GM23338 (cell line): ENCODE measurements around the gene MYRFL. TPM values are rescaled to one million over a fixed set of nuclear protein-coding genes. Genes with fewer than 3 reads are reported as not detected.
"Not testable (repeated sequence)": the region's sequence is repeated elsewhere in the genome, so short reads cannot be mapped to it uniquely, and the experiment has no call there.

Source experiments
- ATAC-seq: fragments of 200-7000 bp; cut with Tn5 transposase; 3 replicates; pipeline ENCODE4 v1.9.1; 2020
- DNase-seq: peaks from one replicate; pipeline ENCODE4 v3.0.0-alpha.2; 2015; ENCODE audit warnings: low spot score
- H2AFZ ChIP-seq: fragments of 200-600 bp; sonication (generic); 2 replicates; pipeline ENCODE4 v1.8.0; 2016; ENCODE audit warnings: antibody characterized with exemption, mild to moderate bottlenecking, moderate library complexity
- H3F3A ChIP-seq: fragments of 200-600 bp; sonication (generic); replicated peaks from 2 replicates; pipeline ENCODE4 v1.8.0; 2017; ENCODE audit warnings: antibody characterized with exemption, mixed run types, low read depth
- H3K27ac ChIP-seq: fragments of 200-600 bp; sonication (generic); 2 replicates; pipeline ENCODE4 v1.6.1; 2016; ENCODE audit warnings: low read depth
- H3K27me3 ChIP-seq: fragments of 200-600 bp; sonication (generic); 2 replicates; pipeline ENCODE4 v1.8.0; 2016; ENCODE audit warnings: mild to moderate bottlenecking, mixed run types, moderate library complexity; ENCODE audit not compliant: insufficient read depth
- H3K36me3 ChIP-seq: fragments of 200-600 bp; sonication (generic); 2 replicates; pipeline ENCODE4 v1.8.0; 2016; ENCODE audit warnings: mild to moderate bottlenecking; ENCODE audit not compliant: insufficient read depth
- H3K4me1 ChIP-seq: fragments of 200-600 bp; sonication (generic); 2 replicates; pipeline ENCODE4 v1.8.0; 2016; ENCODE audit warnings: mild to moderate bottlenecking, moderate library complexity; ENCODE audit not compliant: insufficient read depth
- H3K4me2 ChIP-seq: fragments of 200-600 bp; sonication (generic); 2 replicates; pipeline ENCODE4 v1.7.1; 2017; ENCODE audit warnings: mixed run types
- H3K4me3 ChIP-seq: fragments of 200-600 bp; sonication (generic); 2 replicates; pipeline ENCODE4 v1.6.1; 2016; ENCODE audit warnings: mixed run types
- H3K79me2 ChIP-seq: fragments of 200-600 bp; sonication (generic); replicated peaks from 2 replicates; pipeline ENCODE4 v1.8.0; 2017; ENCODE audit warnings: mild to moderate bottlenecking; ENCODE audit not compliant: insufficient read depth
- H3K9me2 ChIP-seq: fragments of 200-600 bp; sonication (generic); 2 replicates; pipeline ENCODE4 v1.8.0; 2017; ENCODE audit not compliant: insufficient read depth
- H4K20me1 ChIP-seq: fragments of 200-600 bp; sonication (generic); replicated peaks from 2 replicates; pipeline ENCODE4 v1.8.0; 2017; ENCODE audit warnings: mild to moderate bottlenecking; ENCODE audit not compliant: insufficient read depth
- H3K27ac Mint-ChIP-seq: 2 replicates; pipeline ENCODE4 v1.8.0; 2020; ENCODE audit warnings: inconsistent platforms, mild to moderate bottlenecking, moderate library complexity, mixed read lengths
- H3K27me3 Mint-ChIP-seq: 3 replicates; pipeline ENCODE4 v1.8.0; 2022; ENCODE audit warnings: low read depth, mild to moderate bottlenecking, moderate library complexity, mixed read lengths, inconsistent platforms; ENCODE audit not compliant: insufficient read depth, poor library complexity
- H3K36me3 Mint-ChIP-seq: 3 replicates; pipeline ENCODE4 v1.8.0; 2021; ENCODE audit warnings: low read depth, mild to moderate bottlenecking, inconsistent platforms, moderate library complexity, mixed read lengths
- H3K4me1 Mint-ChIP-seq: 3 replicates; pipeline ENCODE4 v1.8.0; 2020; ENCODE audit warnings: mild to moderate bottlenecking, inconsistent platforms, mixed read lengths
- H3K4me3 Mint-ChIP-seq: 3 replicates; pipeline ENCODE4 v1.8.0; 2021; ENCODE audit warnings: moderate library complexity, mild to moderate bottlenecking, inconsistent platforms, mixed read lengths
- H3K9me3 Mint-ChIP-seq: 3 replicates; pipeline ENCODE4 v1.8.0; 2020; ENCODE audit warnings: moderate library complexity, mild to moderate bottlenecking, inconsistent platforms, mixed read lengths
- CREB1 ChIP-seq: fragments of 250-450 bp; sonication (Bioruptor Pico); IDR thresholded peaks from 2 replicates; pipeline ENCODE4 v1.5.0; 2020; ENCODE audit warnings: low read depth, mild to moderate bottlenecking, moderate library complexity
- CTCF ChIP-seq, 2 experiments: fragments of 200-600 bp in 1 of 2; sonication (generic) in 1 of 2; conservative IDR thresholded peaks; 2 replicates each; pipeline versions ENCODE4 v1.5.1 to v1.6.1; 2016 to 2017; ENCODE audit warnings: antibody characterized with exemption in 2 of 2, low read depth in 2 of 2, mild to moderate bottlenecking in 2 of 2, moderate library complexity in 1 of 2
- EZH2 ChIP-seq: fragments of 200-600 bp; sonication (generic); IDR thresholded peaks from one replicate; pipeline ENCODE4 v1.8.0; 2017; ENCODE audit warnings: antibody characterized with exemption, mild to moderate bottlenecking, low read depth; ENCODE audit not compliant: unreplicated experiment
- JUNB ChIP-seq: IDR thresholded peaks from one replicate; pipeline ENCODE4 v1.6.1; 2016; ENCODE audit warnings: antibody characterized with exemption; ENCODE audit not compliant: unreplicated experiment
- polyA plus RNA-seq: library from polyadenylated mRNA; unstranded; fragments of >200 nt; fragmentation: Nextera tagmentation; extraction: Ambion mirVana; gene quantifications from 2 replicates; pipeline ENCODE4 v1.2.1, GENCODE V29; 2016
- total RNA-seq: library from RNA; depleted of rRNA; stranded (reverse); fragments of >200 nt; shearing (Covaris generic); gene quantifications from 2 replicates; pipeline ENCODE4 v1.2.3, GENCODE V29; 2014
- TF ChIP-seq, protein P1 (sequence below): fragments of 250-450 bp; sonication (Bioruptor Pico); IDR thresholded peaks from 2 replicates; pipeline ENCODE4 v1.5.0; 2020; ENCODE audit warnings: mild to moderate bottlenecking, moderate library complexity
- TF ChIP-seq, protein P2 (sequence below): IDR thresholded peaks from one replicate; pipeline ENCODE4 v1.6.1; 2018; ENCODE audit warnings: antibody characterized with exemption; ENCODE audit not compliant: unreplicated experiment
- TF ChIP-seq, protein P3 (sequence below): IDR thresholded peaks from 2 replicates; pipeline ENCODE4 v1.6.1; 2016; ENCODE audit warnings: antibody characterized with exemption

Gene MYRFL
- total and polyA plus RNA-seq, 2 experiments from 2014 or later, result 2.3 to 2.8 TPM

- TF ChIP-seq, protein P1, sequence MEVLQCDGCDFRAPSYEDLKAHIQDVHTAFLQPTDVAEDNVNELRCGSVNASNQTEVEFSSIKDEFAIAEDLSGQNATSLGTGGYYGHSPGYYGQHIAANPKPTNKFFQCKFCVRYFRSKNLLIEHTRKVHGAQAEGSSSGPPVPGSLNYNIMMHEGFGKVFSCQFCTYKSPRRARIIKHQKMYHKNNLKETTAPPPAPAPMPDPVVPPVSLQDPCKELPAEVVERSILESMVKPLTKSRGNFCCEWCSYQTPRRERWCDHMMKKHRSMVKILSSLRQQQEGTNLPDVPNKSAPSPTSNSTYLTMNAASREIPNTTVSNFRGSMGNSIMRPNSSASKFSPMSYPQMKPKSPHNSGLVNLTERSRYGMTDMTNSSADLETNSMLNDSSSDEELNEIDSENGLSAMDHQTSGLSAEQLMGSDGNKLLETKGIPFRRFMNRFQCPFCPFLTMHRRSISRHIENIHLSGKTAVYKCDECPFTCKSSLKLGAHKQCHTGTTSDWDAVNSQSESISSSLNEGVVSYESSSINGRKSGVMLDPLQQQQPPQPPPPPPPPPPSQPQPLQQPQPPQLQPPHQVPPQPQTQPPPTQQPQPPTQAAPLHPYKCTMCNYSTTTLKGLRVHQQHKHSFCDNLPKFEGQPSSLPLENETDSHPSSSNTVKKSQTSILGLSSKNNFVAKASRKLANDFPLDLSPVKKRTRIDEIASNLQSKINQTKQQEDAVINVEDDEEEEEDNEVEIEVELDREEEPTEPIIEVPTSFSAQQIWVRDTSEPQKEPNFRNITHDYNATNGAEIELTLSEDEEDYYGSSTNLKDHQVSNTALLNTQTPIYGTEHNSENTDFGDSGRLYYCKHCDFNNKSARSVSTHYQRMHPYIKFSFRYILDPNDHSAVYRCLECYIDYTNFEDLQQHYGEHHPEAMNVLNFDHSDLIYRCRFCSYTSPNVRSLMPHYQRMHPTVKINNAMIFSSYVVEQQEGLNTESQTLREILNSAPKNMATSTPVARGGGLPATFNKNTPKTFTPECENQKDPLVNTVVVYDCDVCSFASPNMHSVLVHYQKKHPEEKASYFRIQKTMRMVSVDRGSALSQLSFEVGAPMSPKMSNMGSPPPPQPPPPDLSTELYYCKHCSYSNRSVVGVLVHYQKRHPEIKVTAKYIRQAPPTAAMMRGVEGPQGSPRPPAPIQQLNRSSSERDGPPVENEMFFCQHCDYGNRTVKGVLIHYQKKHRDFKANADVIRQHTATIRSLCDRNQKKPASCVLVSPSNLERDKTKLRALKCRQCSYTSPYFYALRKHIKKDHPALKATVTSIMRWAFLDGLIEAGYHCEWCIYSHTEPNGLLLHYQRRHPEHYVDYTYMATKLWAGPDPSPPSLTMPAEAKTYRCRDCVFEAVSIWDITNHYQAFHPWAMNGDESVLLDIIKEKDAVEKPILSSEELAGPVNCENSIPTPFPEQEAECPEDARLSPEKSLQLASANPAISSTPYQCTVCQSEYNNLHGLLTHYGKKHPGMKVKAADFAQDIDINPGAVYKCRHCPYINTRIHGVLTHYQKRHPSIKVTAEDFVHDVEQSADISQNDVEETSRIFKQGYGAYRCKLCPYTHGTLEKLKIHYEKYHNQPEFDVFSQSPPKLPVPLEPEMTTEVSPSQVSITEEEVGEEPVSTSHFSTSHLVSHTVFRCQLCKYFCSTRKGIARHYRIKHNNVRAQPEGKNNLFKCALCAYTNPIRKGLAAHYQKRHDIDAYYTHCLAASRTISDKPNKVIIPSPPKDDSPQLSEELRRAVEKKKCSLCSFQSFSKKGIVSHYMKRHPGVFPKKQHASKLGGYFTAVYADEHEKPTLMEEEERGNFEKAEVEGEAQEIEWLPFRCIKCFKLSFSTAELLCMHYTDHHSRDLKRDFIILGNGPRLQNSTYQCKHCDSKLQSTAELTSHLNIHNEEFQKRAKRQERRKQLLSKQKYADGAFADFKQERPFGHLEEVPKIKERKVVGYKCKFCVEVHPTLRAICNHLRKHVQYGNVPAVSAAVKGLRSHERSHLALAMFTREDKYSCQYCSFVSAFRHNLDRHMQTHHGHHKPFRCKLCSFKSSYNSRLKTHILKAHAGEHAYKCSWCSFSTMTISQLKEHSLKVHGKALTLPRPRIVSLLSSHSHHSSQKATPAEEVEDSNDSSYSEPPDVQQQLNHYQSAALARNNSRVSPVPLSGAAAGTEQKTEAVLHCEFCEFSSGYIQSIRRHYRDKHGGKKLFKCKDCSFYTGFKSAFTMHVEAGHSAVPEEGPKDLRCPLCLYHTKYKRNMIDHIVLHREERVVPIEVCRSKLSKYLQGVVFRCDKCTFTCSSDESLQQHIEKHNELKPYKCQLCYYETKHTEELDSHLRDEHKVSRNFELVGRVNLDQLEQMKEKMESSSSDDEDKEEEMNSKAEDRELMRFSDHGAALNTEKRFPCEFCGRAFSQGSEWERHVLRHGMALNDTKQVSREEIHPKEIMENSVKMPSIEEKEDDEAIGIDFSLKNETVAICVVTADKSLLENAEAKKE (CRISPR knock-in tag), result no peak
Observed at GRCh38 chr12:69993433-69993832, 168.4 kb downstream of the MYRFL start (continued).

DNA sequence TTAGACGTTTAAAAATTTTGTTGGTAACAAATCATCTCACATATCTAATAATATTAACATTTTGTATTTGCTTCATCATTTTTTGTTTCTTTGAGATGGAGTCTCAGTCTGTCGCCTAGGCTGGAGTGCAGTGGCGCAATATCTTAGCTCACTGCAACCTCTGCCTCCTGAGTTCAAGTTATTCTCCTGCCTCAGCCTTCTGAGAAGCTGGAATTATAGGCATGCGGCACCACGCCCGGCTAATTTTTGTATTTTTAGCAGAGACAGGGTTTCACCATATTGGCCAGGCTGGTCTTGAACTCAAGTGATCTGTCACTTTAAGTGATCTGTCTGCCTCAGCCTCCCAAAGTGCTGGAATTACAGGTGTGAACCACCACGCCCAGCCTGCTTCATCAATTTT lies 169.1 kb downstream of the MYRFL start:
- not testable (repeated sequence) for H3K36me3 Mint-ChIP-seq, H3K9me3 Mint-ChIP-seq, H4K20me1 ChIP-seq, H3K27ac ChIP-seq, H3K79me2 ChIP-seq, H3K4me1 ChIP-seq, H2AFZ ChIP-seq, H3K27me3 Mint-ChIP-seq, H3F3A ChIP-seq, ATAC-seq, DNase-seq, H3K4me3 ChIP-seq, H3K4me2 ChIP-seq, H3K27ac Mint-ChIP-seq, H3K4me3 Mint-ChIP-seq, H3K36me3 ChIP-seq, H3K27me3 ChIP-seq, H3K4me1 Mint-ChIP-seq
- peaks cover 14% of the 10 kb centered on the region for H3K9me2 ChIP-seq

- H3K79me2 ChIP-seq, result no peaks in the 10 kb centered on the region
- no peak overlapping the region for H3K27ac ChIP-seq
- H3K27me3 Mint-ChIP-seq, result peaks cover 2% of the 10 kb centered on the region
- no peak overlapping the region for H2AFZ ChIP-seq
- no peaks in the 10 kb centered on the region for H3K27me3 ChIP-seq
- no peak overlapping the region for H3K4me3 ChIP-seq
- H3K9me3 Mint-ChIP-seq, result no peaks in the 10 kb centered on the region; the same call in 2 of the 3 replicates
- H3K4me1 Mint-ChIP-seq, result no peaks in the 10 kb centered on the region
- peaks cover 14% of the 10 kb centered on the region for H3K9me2 ChIP-seq
- no peaks in the 10 kb centered on the region for H3K36me3 ChIP-seq
- H3K4me1 ChIP-seq, result no peaks in the 10 kb centered on the region; the same call in 1 of the 2 replicates
- no peaks in the 10 kb centered on the region for H4K20me1 ChIP-seq
- no peak for ATAC-seq
- no peaks in the 10 kb centered on the region for H3K36me3 Mint-ChIP-seq
- DNase-seq, result no peak
- no peaks in the 10 kb centered on the region for H3F3A ChIP-seq
- H3K4me3 Mint-ChIP-seq, result no peak overlapping the region
- H3K27ac Mint-ChIP-seq, result no peak overlapping the region
- H3K4me2 ChIP-seq, result no peak overlapping the region
- TF ChIP-seq CREB1 (CRISPR knock-in tag) (no peak), CTCF (conservative IDR thresholded peaks at IDR 0.05; ENCODE audit: low read depth in 2 of 2) (no peak), EZH2 (no peak), JUNB (no peak)
- TF ChIP-seq, protein P2, sequence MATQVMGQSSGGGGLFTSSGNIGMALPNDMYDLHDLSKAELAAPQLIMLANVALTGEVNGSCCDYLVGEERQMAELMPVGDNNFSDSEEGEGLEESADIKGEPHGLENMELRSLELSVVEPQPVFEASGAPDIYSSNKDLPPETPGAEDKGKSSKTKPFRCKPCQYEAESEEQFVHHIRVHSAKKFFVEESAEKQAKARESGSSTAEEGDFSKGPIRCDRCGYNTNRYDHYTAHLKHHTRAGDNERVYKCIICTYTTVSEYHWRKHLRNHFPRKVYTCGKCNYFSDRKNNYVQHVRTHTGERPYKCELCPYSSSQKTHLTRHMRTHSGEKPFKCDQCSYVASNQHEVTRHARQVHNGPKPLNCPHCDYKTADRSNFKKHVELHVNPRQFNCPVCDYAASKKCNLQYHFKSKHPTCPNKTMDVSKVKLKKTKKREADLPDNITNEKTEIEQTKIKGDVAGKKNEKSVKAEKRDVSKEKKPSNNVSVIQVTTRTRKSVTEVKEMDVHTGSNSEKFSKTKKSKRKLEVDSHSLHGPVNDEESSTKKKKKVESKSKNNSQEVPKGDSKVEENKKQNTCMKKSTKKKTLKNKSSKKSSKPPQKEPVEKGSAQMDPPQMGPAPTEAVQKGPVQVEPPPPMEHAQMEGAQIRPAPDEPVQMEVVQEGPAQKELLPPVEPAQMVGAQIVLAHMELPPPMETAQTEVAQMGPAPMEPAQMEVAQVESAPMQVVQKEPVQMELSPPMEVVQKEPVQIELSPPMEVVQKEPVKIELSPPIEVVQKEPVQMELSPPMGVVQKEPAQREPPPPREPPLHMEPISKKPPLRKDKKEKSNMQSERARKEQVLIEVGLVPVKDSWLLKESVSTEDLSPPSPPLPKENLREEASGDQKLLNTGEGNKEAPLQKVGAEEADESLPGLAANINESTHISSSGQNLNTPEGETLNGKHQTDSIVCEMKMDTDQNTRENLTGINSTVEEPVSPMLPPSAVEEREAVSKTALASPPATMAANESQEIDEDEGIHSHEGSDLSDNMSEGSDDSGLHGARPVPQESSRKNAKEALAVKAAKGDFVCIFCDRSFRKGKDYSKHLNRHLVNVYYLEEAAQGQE, result no peak
- TF ChIP-seq, protein P3, sequence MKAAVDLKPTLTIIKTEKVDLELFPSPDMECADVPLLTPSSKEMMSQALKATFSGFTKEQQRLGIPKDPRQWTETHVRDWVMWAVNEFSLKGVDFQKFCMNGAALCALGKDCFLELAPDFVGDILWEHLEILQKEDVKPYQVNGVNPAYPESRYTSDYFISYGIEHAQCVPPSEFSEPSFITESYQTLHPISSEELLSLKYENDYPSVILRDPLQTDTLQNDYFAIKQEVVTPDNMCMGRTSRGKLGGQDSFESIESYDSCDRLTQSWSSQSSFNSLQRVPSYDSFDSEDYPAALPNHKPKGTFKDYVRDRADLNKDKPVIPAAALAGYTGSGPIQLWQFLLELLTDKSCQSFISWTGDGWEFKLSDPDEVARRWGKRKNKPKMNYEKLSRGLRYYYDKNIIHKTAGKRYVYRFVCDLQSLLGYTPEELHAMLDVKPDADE, result no peak
Observed at GRCh38 chr12:69994724-69995173, 169.7 kb downstream of the MYRFL start.
